ENCODE results near the gene CCDC28B. TPM values are rescaled to one million over a fixed set of nuclear protein-coding genes. Genes with fewer than 3 reads are reported as not detected.

The CCDC28B gene
- total RNA-seq, 1 experiment from 2014 or later = 9.4 TPM

DNA sequence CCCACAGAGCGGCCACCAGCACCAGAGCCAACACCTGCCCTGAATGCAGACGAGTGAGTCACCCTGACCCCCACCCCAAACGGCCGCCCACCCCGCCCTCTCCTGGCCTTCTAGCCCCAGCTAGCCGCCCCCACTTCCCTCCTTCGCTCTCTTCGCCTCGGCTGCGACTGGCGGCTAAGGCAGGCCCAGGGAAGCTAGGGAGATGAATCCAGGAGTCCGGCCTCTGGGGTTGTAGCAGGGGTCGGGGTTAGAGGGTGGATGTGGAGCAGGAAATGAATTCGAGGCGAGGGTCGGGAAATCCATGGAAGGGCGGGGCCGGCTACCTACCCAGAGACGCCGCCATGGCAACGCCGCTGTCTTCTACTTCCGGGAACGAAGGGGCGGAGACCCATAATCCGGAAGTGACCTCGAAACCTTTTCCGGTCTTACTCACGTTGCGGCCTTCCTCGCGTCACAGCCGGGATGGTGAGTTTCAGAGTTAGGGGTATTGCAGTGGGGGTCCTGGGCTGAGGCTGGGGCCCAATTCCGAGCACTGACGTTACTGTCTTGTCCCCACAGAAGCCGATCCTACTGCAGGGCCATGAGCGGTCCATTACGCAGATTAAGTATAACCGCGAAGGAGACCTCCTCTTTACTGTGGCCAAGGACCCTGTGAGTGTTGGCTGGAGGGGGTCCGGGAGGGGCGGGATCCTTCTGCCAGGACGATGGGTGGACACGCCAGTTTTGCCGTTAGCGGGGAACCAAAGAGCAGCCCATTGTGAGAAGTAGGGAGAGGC lies 21.8 kb downstream of the CCDC28B start, which contains the start of the genes EIF3I and TMEM234:
EIF3I (plus strand) TSS at position 428 of the 776 bp plus-strand sequence; CDS start at position 463, 35 bp downstream.
TMEM234 (minus strand) TSS at position 374 of the 776 bp plus-strand sequence; CDS start at position 343, 31 bp downstream.
- peak; percentile 95 for DNase-seq (ENCODE audit: low read depth)

DNA sequence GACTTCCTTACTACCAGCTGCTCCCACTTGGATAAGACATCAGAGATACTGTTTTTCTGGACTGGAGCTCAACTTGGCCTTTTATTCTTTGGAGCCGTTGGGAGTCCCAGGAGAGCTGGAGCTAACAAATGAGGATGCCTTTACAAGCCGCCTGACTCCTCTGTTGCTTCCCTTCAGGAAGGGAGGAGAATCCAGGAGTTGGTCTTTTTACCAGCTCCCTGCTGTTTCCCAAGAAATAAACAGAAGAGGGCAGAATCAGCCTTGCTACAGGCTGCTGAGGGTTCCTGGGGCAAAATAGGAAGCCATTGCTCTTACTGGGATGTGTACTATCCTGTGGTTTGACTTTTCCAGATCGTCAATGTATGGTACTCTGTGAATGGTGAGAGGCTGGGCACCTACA lies 23.3 kb downstream of the CCDC28B start:
- no peak for DNase-seq (ENCODE audit: low read depth)

DNA sequence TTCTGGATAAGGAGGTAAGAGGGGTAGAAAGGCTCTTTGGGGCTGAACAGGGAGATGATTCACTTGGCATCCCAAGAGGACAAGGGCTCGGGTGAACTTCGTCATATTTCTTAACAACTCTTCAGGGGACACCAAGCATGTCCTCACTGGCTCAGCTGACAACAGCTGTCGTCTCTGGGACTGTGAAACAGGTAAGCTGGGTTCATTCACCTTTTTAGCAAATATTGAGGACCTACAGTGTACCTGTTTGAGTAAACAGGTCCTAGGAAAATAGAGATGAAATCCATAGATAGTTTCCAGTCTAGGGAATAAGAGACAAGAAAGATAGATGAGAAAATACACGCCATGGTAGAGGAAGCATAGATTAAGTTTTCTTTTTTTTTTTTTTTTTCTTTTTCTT lies 23.9 kb downstream of the CCDC28B start:
- no peak for DNase-seq (ENCODE audit: low read depth)

DNA sequence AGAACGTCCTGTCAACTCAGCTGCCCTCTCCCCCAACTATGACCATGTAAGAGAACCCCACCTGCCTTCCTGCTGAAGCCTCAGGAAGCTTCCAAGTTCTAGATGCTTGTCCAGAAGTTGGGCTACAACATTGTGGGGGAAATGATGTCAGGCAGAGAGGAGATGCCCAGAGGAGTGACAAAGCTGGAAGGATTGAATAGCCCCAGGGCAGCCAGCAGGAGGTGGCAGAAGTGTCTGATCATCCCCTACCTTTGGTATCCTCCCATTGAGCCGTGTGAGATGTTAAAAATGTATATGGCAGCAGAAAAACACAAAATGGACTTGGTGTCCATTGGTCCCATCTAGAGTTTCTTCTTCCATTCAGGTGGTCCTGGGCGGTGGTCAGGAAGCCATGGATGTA lies 28.4 kb downstream of the CCDC28B start:
- peak; percentile 38 for DNase-seq (ENCODE audit: low read depth)

DNA sequence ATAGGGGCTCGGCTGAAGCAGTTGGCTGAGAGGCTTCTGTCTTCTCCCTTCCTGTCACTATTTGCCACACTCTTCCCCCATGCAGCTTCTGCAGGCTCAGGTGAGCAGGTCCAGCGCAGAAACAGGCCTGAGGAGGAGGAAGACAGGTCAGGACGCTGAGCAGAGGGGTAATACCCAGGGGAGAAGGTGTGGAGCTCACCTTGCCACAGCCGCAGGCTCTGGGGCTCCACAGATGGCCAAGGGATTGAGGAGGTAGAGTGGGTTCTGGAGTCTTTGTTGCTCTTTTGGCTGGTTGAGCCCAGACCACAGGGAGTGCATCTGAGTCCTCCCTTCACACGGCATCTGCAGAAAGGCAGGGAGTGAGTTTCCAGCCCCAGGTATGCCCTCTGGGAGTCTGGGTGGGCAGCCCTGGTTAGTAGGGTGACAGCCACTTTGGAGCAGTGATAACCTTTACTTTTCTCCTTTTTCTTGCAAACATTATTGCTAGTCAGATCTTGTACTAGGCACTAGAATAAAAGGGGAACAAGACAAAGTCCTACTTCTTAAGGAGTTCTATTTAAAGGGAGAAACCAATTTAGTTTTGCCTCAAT lies 31.5 kb downstream of the CCDC28B start:
- no peak for DNase-seq (ENCODE audit: low read depth)

DNA sequence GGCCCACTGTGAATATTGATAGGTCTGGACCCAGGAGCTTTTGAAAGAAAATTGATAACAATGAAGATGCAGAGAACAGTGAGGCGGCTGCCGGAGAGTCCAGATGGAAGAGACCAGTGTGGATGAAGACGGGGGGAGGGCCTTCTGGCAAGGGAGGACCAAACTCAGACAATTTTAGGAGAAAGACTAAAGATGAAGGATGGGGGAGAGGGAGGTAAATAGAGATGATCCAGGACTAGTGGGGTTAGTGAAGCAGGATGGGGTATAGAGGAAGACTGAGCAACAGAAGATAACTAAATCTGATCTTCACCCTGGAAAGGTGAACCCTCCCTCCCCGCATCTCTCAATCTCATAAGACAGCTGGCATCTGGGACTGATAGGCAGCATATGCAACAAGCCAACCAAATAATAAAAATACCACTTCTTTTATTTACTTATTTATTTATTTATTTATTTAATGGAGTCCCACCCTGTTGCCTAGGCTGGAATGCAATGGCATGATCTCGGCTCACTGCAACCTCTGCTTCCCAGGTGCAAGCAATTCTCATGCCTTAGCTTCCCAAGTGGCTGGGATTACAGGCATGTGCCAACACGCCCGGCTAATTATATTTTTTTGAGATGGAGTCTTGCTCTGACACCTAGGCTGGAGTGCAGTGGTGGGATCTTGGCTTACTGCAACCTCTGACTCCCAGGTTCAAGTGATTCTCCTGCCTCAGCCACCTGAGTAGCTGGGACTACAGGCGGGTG lies 32.3 kb downstream of the CCDC28B start:
- no peak for DNase-seq (ENCODE audit: low read depth)

DNA sequence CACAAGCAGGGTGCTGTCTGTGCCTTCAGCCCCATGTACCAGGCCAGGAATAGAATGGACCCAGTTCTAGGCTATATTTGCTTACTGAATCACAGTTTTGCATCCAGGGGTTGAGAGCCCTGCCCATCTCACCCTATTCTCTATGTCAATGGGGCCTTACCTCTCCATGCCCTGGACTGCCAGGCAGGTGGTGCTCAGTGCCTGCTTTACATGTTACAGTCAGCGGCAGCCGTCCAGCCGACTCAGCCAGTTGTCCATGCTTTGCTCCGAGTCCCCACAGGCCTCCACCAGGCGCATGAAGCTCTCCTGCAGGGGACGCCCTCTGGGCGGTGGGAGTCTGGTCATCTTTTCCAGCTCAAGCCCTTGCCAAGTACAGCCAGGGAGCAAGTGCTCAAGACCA lies 34.4 kb downstream of the CCDC28B start:
- DNase-seq (ENCODE audit: low read depth) = no peak

DNA sequence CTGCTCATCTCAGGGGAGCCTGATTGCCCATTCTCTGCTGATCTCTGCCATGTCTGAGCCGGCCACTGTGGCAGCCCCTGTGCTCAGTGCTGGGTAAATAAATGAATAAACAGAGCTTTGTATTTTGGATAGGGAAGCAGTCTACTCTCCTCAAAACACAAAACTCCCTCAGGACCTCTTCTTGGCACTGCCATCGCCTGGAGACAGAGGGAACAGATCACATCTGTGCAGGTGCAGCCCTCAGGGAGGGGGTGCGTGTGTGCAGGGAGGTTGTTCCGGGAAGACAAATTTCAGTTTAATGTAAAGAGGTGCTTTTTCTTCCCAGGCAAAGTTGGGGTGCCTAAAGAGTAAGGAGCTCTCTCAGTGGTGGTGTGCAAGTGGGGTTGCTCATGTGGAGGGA lies 38.9 kb downstream of the CCDC28B start:
- DNase-seq (ENCODE audit: low read depth) = no peak

DNA sequence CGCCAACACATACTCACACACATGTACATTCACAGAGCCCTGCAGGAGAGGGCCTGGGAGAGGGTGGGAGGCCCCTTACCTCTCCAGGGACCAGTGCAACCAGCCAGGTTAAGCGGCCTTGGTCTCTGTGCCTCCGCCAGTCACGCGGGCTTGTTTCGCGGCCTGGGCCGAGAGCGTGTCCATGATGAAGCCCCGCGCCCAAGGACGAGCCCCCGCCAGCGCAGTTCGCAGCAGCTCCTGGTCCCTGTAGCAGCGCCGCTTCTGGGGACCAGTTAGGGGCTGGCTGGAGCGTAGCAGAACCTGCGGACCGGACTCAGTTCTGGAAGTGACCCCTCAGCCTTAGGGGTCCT lies 39.4 kb downstream of the CCDC28B start:
- no peak for DNase-seq (ENCODE audit: low read depth)

DNA sequence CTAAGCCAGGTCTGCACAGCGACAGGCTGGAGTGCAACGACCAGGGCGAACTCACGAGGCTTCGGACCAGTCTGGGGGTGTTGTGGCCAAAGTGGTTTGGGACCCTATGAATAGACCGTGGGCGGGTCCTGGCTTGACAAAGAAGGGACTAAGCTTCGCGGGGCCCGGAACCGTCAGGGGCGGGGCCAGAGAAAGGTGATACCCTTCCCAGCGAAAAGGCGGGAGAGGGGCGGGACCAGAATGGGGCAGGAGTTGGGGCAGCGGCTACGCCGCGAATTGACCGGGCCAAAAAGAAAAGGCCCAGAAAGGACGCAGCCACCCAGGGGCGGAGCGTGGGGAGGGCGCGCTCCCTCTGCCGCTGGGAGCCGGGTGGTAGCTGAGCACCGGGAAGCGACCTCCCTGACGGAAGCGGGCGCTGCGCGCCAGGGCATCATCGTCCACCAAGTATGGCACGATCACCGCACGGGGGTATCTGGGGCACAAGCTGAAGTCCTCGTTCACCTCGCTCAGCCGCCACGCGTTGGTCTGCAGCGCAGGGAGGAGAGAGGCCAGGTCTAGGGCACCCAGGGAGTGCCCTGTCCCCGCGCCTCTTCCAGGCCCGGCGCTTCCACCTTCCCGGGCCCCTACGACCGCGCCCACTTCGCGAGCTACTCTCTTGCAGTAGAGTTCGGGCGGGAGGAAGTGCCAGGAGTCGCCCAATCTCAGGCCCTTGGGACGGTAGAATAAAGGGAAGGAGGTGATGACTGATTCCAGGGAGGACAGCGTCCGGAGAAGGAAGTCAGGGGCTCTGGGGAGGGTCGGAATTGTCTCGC lies 40.0 kb downstream of the CCDC28B start:
- DNase-seq (ENCODE audit: low read depth) = peak; percentile 78

DNA sequence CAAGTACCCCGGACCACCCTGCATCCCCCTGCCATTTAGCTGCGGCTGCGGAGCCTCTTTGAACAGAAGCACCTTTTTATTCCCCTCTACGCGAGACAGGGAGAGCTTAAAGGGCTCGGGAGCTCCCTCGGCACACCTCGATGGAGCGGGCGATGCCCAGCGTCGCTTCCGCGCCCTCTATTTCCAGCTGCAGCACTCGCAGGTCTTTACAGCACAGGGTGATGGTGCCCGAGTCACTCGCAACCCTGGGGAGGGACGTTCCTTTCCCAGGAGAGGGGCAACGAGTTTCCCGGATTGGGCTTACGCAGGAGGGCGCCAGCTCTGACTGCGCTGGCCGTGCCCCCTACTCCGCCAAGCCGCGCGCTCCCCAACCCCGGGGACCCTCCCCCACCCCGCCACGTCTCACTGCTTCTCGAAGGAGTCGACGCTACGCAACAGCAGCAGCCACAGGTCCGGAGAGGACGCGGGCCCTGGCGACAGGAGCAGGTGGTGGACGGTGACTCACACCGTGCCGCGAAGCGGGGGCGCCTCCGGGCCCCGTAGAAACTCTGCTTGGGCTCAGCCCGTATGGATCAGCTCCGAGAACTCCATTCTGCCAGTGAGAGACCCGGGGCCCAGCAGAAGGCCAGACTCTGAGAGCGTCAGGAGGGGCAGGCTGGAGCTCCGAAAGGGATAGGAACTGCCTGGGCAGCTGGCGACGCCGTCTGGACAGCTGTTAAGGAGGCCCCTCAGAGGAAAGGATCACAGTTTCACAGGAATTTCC lies 40.8 kb downstream of the CCDC28B start:
- DNase-seq (ENCODE audit: low read depth) = peak; percentile 80

DNA sequence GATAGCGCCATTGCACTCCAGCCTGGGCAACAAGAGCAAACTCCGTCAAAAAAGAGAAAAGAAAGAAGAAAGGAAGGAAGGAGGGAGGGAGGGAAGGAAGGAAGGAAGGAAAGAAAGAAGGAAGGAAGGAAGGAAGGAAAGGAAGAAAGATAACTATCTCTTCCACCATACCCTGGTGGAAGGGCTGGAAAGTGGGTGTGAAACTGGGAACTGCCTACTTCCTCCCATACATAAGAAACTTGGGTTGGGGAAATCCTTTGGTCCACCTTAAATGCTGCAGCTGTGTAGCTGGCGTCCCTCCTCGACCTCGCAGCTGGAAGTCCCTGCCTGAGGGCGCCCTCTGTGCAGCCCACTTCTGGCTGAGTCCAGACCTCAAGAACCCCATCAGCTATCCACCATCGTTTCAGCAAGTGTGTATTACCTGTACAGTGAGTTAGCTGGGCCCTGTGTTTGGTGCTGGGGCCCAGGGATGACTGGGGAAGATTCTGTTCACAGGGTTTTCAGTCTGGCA lies 42.0 kb downstream of the CCDC28B start:
- DNase-seq (ENCODE audit: low read depth) = peak; percentile 28

DNA sequence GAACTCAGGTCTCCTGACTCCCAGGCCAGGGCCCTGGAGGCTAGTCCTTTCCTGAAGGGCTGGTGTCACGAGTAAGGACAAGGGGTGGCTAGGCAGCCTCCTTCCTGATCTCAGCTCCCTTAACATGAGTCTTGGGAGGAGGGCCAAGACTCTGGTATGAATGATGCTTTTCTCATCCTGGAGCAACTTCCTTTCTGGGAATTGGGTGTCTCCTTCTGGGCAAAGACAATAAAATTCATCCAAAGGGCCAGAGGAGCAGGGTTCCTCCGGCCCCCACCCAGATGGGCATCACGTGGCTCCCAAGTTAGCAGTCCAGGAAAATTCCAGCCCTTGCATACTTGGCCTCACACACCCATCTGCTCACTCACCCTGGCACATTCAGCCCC lies 46.5 kb downstream of the CCDC28B start, which contains the start of gene FAM167B:
FAM167B (plus strand) TSS at position 335 of the 386 bp plus-strand sequence. CDS start 200 bp downstream, outside the sequence.
- peak; percentile 79 for DNase-seq (ENCODE audit: low read depth)

DNA sequence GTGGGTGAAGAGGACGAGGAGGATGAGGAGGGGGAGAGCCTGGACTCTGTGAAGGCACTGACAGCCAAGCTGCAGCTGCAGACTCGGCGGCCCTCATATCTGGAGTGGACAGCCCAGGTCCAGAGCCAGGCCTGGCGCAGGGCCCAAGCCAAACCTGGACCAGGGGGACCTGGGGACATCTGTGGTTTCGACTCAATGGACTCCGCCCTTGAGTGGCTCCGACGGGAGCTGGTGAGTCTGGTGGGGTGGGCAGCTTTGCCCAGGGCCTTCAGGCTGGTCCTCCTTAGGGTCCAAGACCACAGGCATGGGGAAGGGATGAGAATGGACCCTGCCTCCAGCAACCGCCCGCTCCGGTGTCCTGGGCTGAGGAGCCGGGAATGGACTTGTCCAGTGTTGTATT lies 47.1 kb downstream of the CCDC28B start:
- no peak for DNase-seq (ENCODE audit: low read depth)

DNA sequence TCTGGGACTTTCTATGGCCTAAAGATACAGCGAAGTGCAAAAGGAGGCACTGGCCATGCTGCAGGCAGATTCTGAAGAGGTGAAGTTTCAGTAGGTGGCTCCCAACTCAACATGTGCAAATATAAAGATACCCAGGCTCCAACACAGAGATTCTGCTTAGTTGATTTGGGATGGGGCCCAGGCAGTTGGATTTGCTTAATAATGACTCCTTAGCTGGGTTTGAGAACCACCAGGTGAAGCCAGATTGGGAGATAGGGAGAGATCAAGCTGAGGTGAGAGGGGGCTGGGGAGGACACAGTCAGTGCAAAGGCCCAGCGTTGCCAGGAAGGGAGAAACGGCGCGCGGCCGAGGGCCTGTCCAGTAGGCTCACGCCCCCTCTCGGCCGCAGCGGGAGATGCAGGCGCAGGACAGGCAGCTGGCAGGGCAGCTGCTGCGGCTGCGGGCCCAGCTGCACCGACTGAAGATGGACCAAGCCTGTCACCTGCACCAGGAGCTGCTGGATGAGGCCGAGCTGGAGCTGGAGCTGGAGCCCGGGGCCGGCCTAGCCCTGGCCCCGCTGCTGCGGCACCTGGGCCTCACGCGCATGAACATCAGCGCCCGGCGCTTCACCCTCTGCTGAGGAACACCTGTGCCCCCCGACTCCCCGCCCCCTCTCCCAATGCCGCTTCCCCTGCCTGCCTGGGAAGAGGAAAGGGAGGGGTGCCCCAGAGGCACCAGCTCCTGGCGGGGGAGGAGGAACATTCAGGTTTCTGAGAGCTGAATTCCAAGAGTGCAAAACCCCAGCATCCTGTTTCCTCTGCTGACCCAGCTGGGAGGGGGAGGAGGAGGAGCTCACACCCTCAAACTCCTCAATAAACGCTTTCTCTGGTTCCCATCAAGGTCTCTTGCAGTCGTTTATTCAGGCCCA lies 47.8 kb downstream of the CCDC28B start:
- peak; percentile 76 for DNase-seq (ENCODE audit: low read depth)

DNA sequence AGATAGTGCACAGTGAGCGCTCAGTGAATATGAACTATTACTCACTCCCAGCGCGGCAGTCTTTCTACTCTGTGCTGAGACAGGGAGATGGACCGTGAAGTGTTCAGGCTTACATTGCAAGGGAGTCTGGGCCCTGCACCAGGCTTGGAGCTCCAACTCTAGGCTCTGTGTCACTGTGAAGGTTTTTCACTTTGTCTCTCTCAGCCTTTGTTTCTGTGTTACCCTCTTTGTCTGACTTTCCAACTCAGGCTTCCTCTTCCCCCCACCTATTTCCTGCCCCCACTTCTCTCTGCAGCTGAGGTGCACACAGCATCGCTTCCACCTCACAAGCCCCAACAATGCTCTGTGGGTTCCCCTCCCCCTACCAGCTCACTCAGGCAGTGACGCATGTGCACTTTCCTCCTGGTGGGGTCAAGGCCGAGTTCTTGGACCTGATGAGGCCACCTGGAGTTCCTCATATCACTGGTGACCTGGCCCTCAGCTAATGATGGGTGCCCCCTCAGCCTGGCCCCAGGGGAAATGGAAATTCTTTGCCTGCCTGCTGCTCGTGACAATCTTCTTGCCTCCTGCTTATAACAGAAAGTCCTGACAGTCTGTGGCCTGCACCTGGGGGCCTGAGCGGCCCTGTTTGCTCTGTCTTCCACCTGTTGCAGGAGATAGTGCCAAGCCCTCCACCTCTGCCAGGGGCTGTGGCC lies 49.6 kb downstream of the CCDC28B start:
- DNase-seq (ENCODE audit: low read depth) = peak; percentile 58

DNA sequence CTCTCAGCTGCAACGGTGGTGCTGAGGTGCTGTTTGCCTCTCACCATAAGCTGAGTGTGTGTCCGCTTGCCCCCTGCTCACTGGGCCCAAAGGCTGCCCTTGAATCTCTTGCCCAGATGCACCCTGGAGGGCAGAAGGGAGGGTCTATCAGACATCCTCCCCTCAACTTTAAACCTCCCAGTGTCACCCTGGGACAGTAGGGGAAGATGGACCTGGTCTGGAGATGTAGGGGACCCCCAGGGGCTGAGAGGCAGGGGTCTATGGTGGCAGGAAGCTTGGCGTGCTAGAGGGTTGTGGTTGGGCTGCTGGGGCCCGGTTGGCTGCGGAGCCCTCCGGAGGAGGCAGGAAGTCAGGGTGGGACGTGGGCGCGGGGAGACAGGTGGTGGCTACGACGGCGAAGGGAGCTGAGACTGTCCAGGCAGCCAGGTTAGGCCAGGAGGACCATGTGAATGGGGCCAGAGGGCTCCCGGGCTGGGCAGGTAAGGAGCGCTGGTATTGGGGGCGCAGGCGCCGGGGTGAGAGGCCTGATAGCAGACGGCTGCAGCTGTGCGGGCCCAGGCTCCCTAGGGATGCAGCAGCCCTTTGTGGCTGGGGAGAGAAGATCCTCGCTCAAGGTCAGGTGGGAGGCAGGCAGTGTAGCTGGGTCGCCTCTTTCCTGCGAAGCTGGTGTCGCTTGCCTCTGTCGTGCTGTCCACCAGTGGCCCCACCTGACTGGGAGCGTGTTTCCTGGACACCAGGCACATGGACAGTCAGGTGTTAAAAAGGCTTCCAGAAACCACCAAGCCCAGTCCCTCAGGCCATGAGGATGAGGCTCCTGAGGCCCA lies 50.7 kb downstream of the CCDC28B start, which contains the start of gene LCK:
LCK (plus strand) TSS at position 373 of the 824 bp plus-strand sequence. CDS start 23,065 bp downstream, outside the sequence.
- no peak for DNase-seq (ENCODE audit: low read depth)

Data from M059J (cell line).